ENCODE data around the gene KNOP1. TPM values are rescaled to one million over a fixed set of nuclear protein-coding genes. Genes with fewer than 3 reads are reported as not detected.

Gene KNOP1
- total and polyA plus RNA-seq, 2 donors (not counting 3 experiments of a cell fraction or from before 2014, with no cell fraction given), result 6.7 to 33.5 TPM

- Histone ChIP-seq H2AFZ (ENCODE audit: low read depth, low read length) (no peak overlapping the region), H3K9me3 (replicated peaks; ENCODE audit: control insufficient read depth, insufficient read depth, low read length) (no peaks in the 10 kb centered on the region), H3K36me3 (ENCODE audit: control insufficient read depth in 2 of 2, extremely low read depth in 1 of 2, insufficient read depth in 2 of 2, low read length in 2 of 2) (no peaks in the 10 kb centered on the region), H4K20me1 (replicated peaks; ENCODE audit: control insufficient read depth, extremely low read depth, insufficient read depth, low read length) (no peaks in the 10 kb centered on the region), H3K27ac (ENCODE audit: insufficient read depth, low read depth, low read length) (no peak overlapping the region), H3K4me1 (ENCODE audit: control insufficient read depth, extremely low read depth, insufficient read depth, low read length) (no peaks in the 10 kb centered on the region), H3K4me3 (replicated peaks in 1 of 3; ENCODE audit: insufficient read depth in 1 of 3, low read depth in 1 of 3, low read length in 3 of 3) (no peak overlapping the region), H3K9ac (replicated peaks; ENCODE audit: extremely low read depth, insufficient read depth, low read length) (no peak overlapping the region), H3K9me1 (replicated peaks; ENCODE audit: control insufficient read depth, extremely low read depth, insufficient read depth, low read length) (no peaks in the 10 kb centered on the region), H3K4me2 (ENCODE audit: insufficient read depth, low read length) (no peak overlapping the region), H3K27me3 (ENCODE audit: control insufficient read depth in 2 of 2, insufficient read depth in 2 of 2, low read length in 2 of 2) (no peaks in the 10 kb centered on the region), H3K79me2 (ENCODE audit: control insufficient read depth, insufficient read depth, low read length) (no peaks in the 10 kb centered on the region)
- FAIRE-seq (no peak), DNase-seq (ENCODE audit: low read depth, low spot score) (no peak)
- no TSS peak for BruUV-seq (replicated peaks)
- POLR2A ChIA-PET, result no interaction called here
- dilution Hi-C loops (cut with MboI; ENCODE audit: extremely low pct_ligation_motif_present, low sequenced_read_pairs) (no loop called here), intact Hi-C loops (cut with micrococcal nuclease) (no loop called here)
- CTCF ChIA-PET, result interaction anchor here (0.8 to 1.6 kb wide), 2 partner anchors 9 kb away, joined by 3 to 4 read pairs; no protein-coding TSS in a partner anchor
- no peak for TF ChIP-seq EZH2 (IDR thresholded peaks at IDR 0.05; ENCODE audit: borderline replicate concordance, low read depth, low read length, severe bottlenecking)
- no peak for TF ChIP-seq MYC (IDR thresholded peaks at IDR 0.05; ENCODE audit: low read depth, low read length)
- TF ChIP-seq GATA2 (IDR thresholded peaks at IDR 0.05; ENCODE audit: insufficient read depth, insufficient read length, low read depth, low read length), result no peak
- no peak for TF ChIP-seq JUN (IDR thresholded peaks at IDR 0.05; ENCODE audit: borderline replicate concordance, insufficient read depth, insufficient read length, low read depth)
- no peak for TF ChIP-seq FOS (IDR thresholded peaks at IDR 0.05; ENCODE audit: borderline replicate concordance, insufficient read depth, low read length)
- no peak for TF ChIP-seq POLR2A (IDR thresholded peaks at IDR 0.05; ENCODE audit: low read depth, low read length)
- TF ChIP-seq, protein P1, sequence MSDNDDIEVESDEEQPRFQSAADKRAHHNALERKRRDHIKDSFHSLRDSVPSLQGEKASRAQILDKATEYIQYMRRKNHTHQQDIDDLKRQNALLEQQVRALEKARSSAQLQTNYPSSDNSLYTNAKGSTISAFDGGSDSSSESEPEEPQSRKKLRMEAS (IDR thresholded peaks at IDR 0.05; ENCODE audit: insufficient read depth, insufficient read length), result no peak
- no peak for TF ChIP-seq POLR2AphosphoS5 (IDR thresholded peaks at IDR 0.05; ENCODE audit: insufficient read depth, low read depth, low read length)
- no peak for TF ChIP-seq CTCF (IDR thresholded peaks at IDR 0.05; ENCODE audit: extremely low read depth in 1 of 2, insufficient read depth in 1 of 2, low read depth in 1 of 2, low read length in 2 of 2)
Measured at GRCh38 chr16:19737306-19738038, 19.4 kb upstream of the KNOP1 start.

Data from endothelial cell of umbilical vein (primary cell).